HCT116 (cell line): ENCODE measurements around the gene GP1BA. TPM values are rescaled to one million over a fixed set of nuclear protein-coding genes. Genes with fewer than 3 reads are reported as not detected.

ENCODE experiments used
- ATAC-seq: fragments of 200-7000 bp; cut with Tn5 transposase; 2 replicates; pipeline ENCODE4 v1.9.1; 2020; ENCODE audit warnings: mild to moderate bottlenecking, moderate library complexity
- BruUV-seq: library from RNA; stranded (reverse); fragments of 400-500 nt; replicated peaks from 2 replicates; lab custom pipeline; 2021; lab: Mats Ljungman, UMichigan
- CTCF ChIA-PET: fragments of 300-600 bp; sonication (Branson Sonifier 250); formaldehyde crosslinking; loops from one replicate; lab custom pipeline; 2021; ENCODE audit warnings: antibody characterized with exemption; lab: Charles Lee
- POLR2A ChIA-PET: fragments of 300-600, 350-600 bp; sonication (Branson Sonifier 250); formaldehyde crosslinking; loops from one replicate; lab custom pipeline; 2021; ENCODE audit warnings: antibody characterized with exemption; lab: Charles Lee
- RAD21 ChIA-PET, 2 experiments: fragments of 300-600 bp; sonication (Branson Sonifier 250); formaldehyde crosslinking; loops; one replicate each; lab custom pipeline; 2023; ENCODE audit warnings: low total read pairs in 2 of 2; ENCODE audit not compliant: uncharacterized antibody in 2 of 2, unreplicated experiment in 2 of 2, low non-redundant PET in 1 of 2; lab: Charles Lee
- DNase-seq: peaks from one replicate; pipeline ENCODE4 v3.0.0-alpha.2; 2010; ENCODE audit warnings: low read depth, low spot score
- H2AFZ ChIP-seq: fragments of 200-600 bp; shearing (Covaris generic), sonication (generic); 2 replicates; pipeline ENCODE4 v1.6.1; 2017; ENCODE audit warnings: low read depth, mixed run types, mixed read lengths, antibody characterized with exemption, low read length; ENCODE audit not compliant: poor library complexity, severe bottlenecking
- H3K27ac ChIP-seq: 2 replicates; pipeline ENCODE4 v1.5.1; 2012; ENCODE audit warnings: low read depth, low read length
- H3K27me3 ChIP-seq: fragments of 200-600 bp; sonication (generic); 2 replicates; pipeline ENCODE4 v1.6.1; 2016; ENCODE audit warnings: mixed run types, low read length, mixed read lengths; ENCODE audit not compliant: insufficient read depth
- H3K36me3 ChIP-seq, 2 experiments: fragments of 200-500 bp in 1 of 2; fragments of 200-600 bp in 1 of 2; sonication (Bioruptor generic) in 1 of 2; sonication (generic) in 1 of 2; 2 replicates each; pipeline versions ENCODE4 v1.5.1 to v1.6.1; 2014 to 2016; ENCODE audit warnings: low read length in 2 of 2, inconsistent platforms in 1 of 2, mixed read lengths in 1 of 2, mixed run types in 1 of 2; ENCODE audit not compliant: insufficient read depth in 2 of 2, control insufficient read depth in 1 of 2
- H3K4me1 ChIP-seq, 2 experiments: fragments of 200-600 bp in 1 of 2; sonication (generic) in 1 of 2; 2 replicates each; pipeline versions ENCODE4 v1.5.1 to v1.6.1; 2012 to 2017; ENCODE audit warnings: low read length in 2 of 2, inconsistent platforms in 1 of 2, mild to moderate bottlenecking in 1 of 2, mixed read lengths in 1 of 2, mixed run types in 1 of 2, moderate library complexity in 1 of 2; ENCODE audit not compliant: insufficient read depth in 2 of 2, control insufficient read depth in 1 of 2
- H3K4me2 ChIP-seq: fragments of 200-600 bp; sonication (generic); 2 replicates; pipeline ENCODE4 v1.6.1; 2017; ENCODE audit warnings: mixed run types, low read length, mixed read lengths
- H3K4me3 ChIP-seq, 2 experiments: fragments of 200-600 bp in 1 of 2; sonication (generic) in 1 of 2; replicated peaks in 1 of 2; 2 replicates each; pipeline ENCODE4 v1.5.1; 2011 to 2016; ENCODE audit warnings: low read length in 2 of 2, control low read depth in 1 of 2, low read depth in 1 of 2, mild to moderate bottlenecking in 1 of 2, mixed read lengths in 1 of 2, mixed run types in 1 of 2
- H3K79me2 ChIP-seq: fragments of 200-600 bp; sonication (generic); 2 replicates; pipeline ENCODE4 v1.6.1; 2017; ENCODE audit warnings: mild to moderate bottlenecking, mixed run types, low read length, moderate library complexity, mixed read lengths; ENCODE audit not compliant: insufficient read depth
- H3K9ac ChIP-seq: fragments of 200-600 bp; sonication (generic); 2 replicates; pipeline ENCODE4 v1.6.1; 2016; ENCODE audit warnings: low read length, mixed read lengths
- H3K9me2 ChIP-seq: fragments of 200-600 bp; sonication (generic), shearing (Covaris generic); 2 replicates; pipeline ENCODE4 v1.6.1; 2017; ENCODE audit warnings: mixed run types, mild to moderate bottlenecking, moderate library complexity; ENCODE audit not compliant: insufficient read depth
- H3K9me3 ChIP-seq, 2 experiments: fragments of 200-500 bp in 1 of 2; fragments of 200-600 bp in 1 of 2; sonication (Bioruptor generic) in 1 of 2; sonication (generic) in 1 of 2; 2 replicates each; pipeline ENCODE4 v1.6.1; 2014 to 2017; ENCODE audit warnings: low read length in 2 of 2, mixed read lengths in 2 of 2, inconsistent platforms in 1 of 2, low read depth in 1 of 2, mild to moderate bottlenecking in 1 of 2, mixed run types in 1 of 2, moderate library complexity in 1 of 2; ENCODE audit not compliant: control insufficient read depth in 1 of 2, insufficient read depth in 1 of 2
- H4K20me1 ChIP-seq: fragments of 200-600 bp; sonication (generic), shearing (Covaris generic); 2 replicates; pipeline ENCODE4 v1.6.1; 2017; ENCODE audit warnings: mixed run types, mild to moderate bottlenecking, moderate library complexity; ENCODE audit not compliant: insufficient read depth
- ATF3 ChIP-seq: IDR thresholded peaks from 2 replicates; pipeline ENCODE4 v1.6.1; 2012
- CBX3 ChIP-seq: IDR thresholded peaks from 2 replicates; pipeline ENCODE4 v1.6.1; 2012; ENCODE audit warnings: low read depth
- ELF1 ChIP-seq: IDR thresholded peaks from 2 replicates; pipeline ENCODE4 v1.6.1; 2012; ENCODE audit warnings: low read depth, borderline replicate concordance
- EZH2 ChIP-seq: fragments of 200-600 bp; sonication (generic); IDR thresholded peaks from 2 replicates; pipeline ENCODE4 v1.6.1; 2017; ENCODE audit warnings: antibody characterized with exemption, mixed run types
- EZH2phosphoT487 ChIP-seq: fragments of 200-600 bp; IDR thresholded peaks from 2 replicates; pipeline ENCODE4 v1.6.1; 2018; ENCODE audit warnings: antibody characterized with exemption, borderline replicate concordance
- MAX ChIP-seq: IDR thresholded peaks from 2 replicates; pipeline ENCODE4 v1.6.1; 2012
- RAD21 ChIP-seq: IDR thresholded peaks from 2 replicates; pipeline ENCODE4 v1.6.1; 2012; ENCODE audit warnings: low read depth, mild to moderate bottlenecking
- SP1 ChIP-seq: IDR thresholded peaks from 2 replicates; pipeline ENCODE4 v1.6.1; 2012; ENCODE audit warnings: low read depth
- TCF7L2 ChIP-seq: IDR thresholded peaks from 2 replicates; pipeline ENCODE4 v1.7.0; 2011; ENCODE audit warnings: borderline replicate concordance, inconsistent platforms; ENCODE audit not compliant: insufficient read depth, insufficient read length; ENCODE audit errors: extremely low read depth
- ZFX ChIP-seq: fragments of 450-650 bp; IDR thresholded peaks from 2 replicates; pipeline ENCODE4 v1.6.1; 2017
- intact Hi-C: fragments of 100-400 bp; cut with micrococcal nuclease; formaldehyde crosslinking; loops from 2 replicates; pipeline ENCODE4 v1.10.0; 2022
- total RNA-seq: library from RNA; stranded (reverse); gene quantifications from one replicate; pipeline ENCODE4 v1.2.1, GENCODE V29; 2021; ENCODE audit not compliant: unreplicated experiment

Gene GP1BA
- total RNA-seq, 1 experiment from 2014 or later = not detected

GRCh38 chr17:4974115-4974670, 42.1 kb downstream of the GP1BA start (continued):
- TF ChIP-seq MAX = no peak

- ChIA-PET RAD21 (interaction anchor here in 1 of 2 experiments (0.7 kb wide), 1 partner anchor 84 kb away, joined by 3 read pairs; no protein-coding TSS in a partner anchor), CTCF (interaction anchor here (0.6 kb wide), 1 partner anchor 1133 kb away, joined by 3 read pairs; the partner anchor contains the start of gene NCBP3), POLR2A (no interaction called here)
- Histone ChIP-seq H3K4me2 (no peak overlapping the region), H2AFZ (no peak overlapping the region), H4K20me1 (no peaks in the 10 kb centered on the region), H3K4me3 (no peak overlapping the region), H3K9me2 (no peaks in the 10 kb centered on the region), H3K9ac (no peak overlapping the region), H3K4me1 (0 out of 4 replicates have a peak, but pooled peaks cover 0 to 2% of the 10 kb centered on the region in 2 experiments), H3K36me3 (peaks cover 10 to 32% of the 10 kb centered on the region in 2 experiments; a peak in 2 of 4 replicates), H3K27ac (no peak overlapping the region), H3K79me2 (no peaks in the 10 kb centered on the region), H3K9me3 (no peaks in the 10 kb centered on the region), H3K27me3 (no peaks in the 10 kb centered on the region)
- TF ChIP-seq TCF7L2 (no peak), RAD21 (no peak), SP1 (no peak), CBX3 (no peak), MAX (no peak), EZH2phosphoT487 (no peak), ATF3 (no peak), ELF1 (no peak), ZFX (no peak), EZH2 (no peak)
- DNase-seq (no peak), ATAC-seq (no peak)
- intact Hi-C loops = no loop called here
- BruUV-seq = no TSS peak
Measured at GRCh38 chr17:4978726-4979125, 46.6 kb downstream of the GP1BA start.
